ENCODE data around the gene GRHL1.
"Not testable (repeated sequence)": the region's sequence is repeated elsewhere in the genome, so short reads cannot be mapped to it uniquely, and the experiment has no call there.

The GRHL1 gene

GRCh38 chr2:10017313-10017941 lies 65.9 kb downstream of the GRHL1 start:
- no peak for DNase-seq
- TF ChIP-seq GATA1 (IDR thresholded peaks at IDR 0.05; ENCODE audit: low read depth, low read length) (no peak), POLR2A (IDR thresholded peaks at IDR 0.05; ENCODE audit: low read length) (no peak)

DNA sequence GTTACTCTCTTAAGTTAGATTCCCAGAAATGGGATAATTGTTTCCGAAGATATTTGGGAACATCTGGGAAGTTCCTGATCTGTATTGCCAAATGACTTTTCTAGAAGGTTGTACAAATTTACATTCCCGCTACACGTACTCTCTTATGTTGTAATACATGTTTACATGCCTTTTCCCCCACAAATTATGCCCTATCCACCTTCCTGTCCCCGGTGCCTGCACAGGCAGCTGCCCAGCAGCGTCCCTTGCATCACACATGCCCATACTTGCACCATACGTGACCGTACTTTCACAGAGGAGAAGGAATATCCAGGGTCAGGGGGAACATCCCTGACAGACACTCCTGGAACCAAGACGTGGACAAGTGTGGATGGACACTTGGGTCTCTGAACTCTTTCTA lies 67.7 kb downstream of the GRHL1 start:
- TF ChIP-seq POLR2A (IDR thresholded peaks at IDR 0.05; ENCODE audit: low read length) (no peak), GATA1 (IDR thresholded peaks at IDR 0.05; ENCODE audit: low read depth, low read length) (no peak)
- no peak for DNase-seq

- TF ChIP-seq POLR2A (IDR thresholded peaks at IDR 0.05; ENCODE audit: low read length) (no peak), GATA1 (IDR thresholded peaks at IDR 0.05; ENCODE audit: low read depth, low read length) (no peak)
- DNase-seq: no peak
These were observed 68.3 kb downstream of the GRHL1 start for GRCh38 chr2:10019602-10020400.

- DNase-seq: no peak
- TF ChIP-seq GATA1 (IDR thresholded peaks at IDR 0.05; ENCODE audit: low read depth, low read length) (no peak), POLR2A (IDR thresholded peaks at IDR 0.05; ENCODE audit: low read length) (no peak)
These were observed 70.5 kb downstream of the GRHL1 start for GRCh38 chr2:10022041-10022421.

GRCh38 chr2:10022445-10022844 lies 71.0 kb downstream of the GRHL1 start:
- DNase-seq: no peak
- no peak for TF ChIP-seq GATA1 (IDR thresholded peaks at IDR 0.05; ENCODE audit: low read depth, low read length)
- TF ChIP-seq POLR2A (IDR thresholded peaks at IDR 0.05; ENCODE audit: low read length): no peak

DNA sequence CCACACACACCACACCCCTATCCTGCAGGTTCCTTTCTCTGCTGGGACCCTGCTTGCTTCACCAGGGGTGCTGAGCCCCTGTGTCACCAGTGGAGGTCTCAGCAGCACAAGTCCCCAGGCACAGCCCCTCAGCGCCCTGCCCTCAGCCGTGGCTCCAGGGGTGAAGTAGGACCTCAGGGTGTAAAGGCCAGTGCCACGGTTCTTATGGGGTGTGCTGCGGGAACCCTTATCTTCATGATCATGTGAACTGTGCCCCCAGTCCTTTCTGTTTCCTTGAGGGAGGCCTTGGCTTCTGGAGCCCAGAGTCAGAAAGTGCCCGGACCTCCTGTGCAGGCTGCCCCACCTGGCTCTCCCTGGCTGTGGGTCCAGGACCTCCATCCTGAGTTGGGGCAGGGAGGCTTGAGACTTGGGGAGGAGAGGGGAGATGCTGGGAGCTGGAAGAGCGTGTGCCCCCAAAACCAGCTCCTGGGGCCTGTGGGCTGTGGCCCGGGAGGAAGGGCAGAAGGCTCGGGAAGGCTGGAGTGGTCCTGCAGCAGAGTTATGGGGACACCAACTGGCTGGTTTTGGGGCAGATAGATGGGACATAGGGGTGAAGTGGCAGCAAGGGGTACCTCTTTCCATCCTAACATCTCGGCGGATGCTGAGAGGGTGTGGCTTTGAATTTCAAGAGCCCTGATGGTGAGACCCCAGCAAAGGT lies 71.6 kb downstream of the GRHL1 start:
- TF ChIP-seq GATA1 (IDR thresholded peaks at IDR 0.05; ENCODE audit: low read depth, low read length): no peak
- no peak for TF ChIP-seq POLR2A (IDR thresholded peaks at IDR 0.05; ENCODE audit: low read length)
- no peak for DNase-seq

DNA sequence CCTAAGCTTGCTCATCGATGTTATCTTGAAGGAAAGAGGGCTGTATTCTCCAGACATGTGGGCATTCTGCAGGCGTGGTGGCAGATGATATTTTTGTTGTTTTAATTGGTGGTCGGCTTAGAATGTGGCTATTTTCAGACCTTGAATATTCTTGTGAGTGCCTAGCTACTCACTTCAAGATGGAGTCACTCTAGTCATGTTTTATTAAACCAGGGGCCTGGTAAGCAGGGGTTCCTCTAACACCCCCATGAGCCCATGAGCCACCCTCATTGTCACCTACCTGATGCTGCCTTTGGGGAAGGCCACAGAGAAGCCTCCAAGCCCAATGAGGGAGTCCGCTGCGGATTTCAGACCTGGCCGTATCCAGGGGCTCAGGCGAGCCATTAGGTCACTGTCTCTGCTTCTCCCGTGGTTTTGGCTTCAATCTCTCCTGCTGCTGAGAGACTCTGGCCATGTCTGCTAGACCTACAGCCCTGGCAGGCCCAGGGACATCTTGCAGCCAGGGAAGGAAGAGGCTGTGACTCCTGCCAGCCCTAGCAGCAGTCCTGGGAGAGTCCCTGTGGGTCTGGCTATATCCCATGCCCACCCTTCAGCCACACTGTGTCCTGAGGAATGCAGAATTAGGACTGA lies 75.6 kb downstream of the GRHL1 start:
- TF ChIP-seq GATA1 (IDR thresholded peaks at IDR 0.05; ENCODE audit: low read depth, low read length) (no peak), POLR2A (IDR thresholded peaks at IDR 0.05; ENCODE audit: low read length) (no peak)
- no peak for DNase-seq

DNA sequence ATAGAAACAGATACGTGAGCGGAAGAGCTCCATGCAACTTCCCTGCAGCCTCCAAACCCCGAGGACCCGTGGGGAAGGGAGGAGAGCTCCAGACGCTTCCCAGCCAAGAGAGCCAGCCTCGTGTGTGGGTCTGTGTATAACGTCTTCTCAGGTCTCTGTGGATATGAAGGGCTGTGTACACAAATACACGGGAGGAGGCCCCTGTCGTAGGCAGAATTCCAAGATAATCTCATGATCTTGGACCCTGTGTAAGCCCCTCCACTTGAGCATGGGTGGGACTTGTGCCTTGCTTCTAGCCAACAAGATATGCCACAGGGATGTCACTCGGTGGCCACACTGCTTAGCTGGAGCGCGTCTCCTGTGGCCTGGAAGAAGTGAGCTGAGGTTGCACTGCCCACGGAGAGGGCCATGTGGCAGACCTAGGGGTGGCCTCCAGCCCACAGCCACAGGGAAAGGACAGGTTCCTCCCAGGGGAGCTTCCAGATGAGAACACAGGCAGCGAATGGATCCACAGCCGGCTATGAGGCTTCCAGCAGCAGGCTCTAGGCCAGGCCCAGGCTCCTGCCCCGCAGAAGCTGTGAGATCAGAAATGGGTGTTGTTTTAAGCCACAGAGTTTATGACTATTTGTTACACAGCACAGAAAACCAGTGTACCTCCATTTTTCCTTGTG lies 76.3 kb downstream of the GRHL1 start:
- no peak for TF ChIP-seq POLR2A (IDR thresholded peaks at IDR 0.05; ENCODE audit: low read length)
- TF ChIP-seq GATA1 (IDR thresholded peaks at IDR 0.05; ENCODE audit: low read depth, low read length): no peak

GRCh38 chr2:10028407-10028987 lies 77.0 kb downstream of the GRHL1 start:
- TF ChIP-seq POLR2A (IDR thresholded peaks at IDR 0.05; ENCODE audit: low read length) (no peak), GATA1 (IDR thresholded peaks at IDR 0.05; ENCODE audit: low read depth, low read length) (no peak)

More for the DNA sequence above, 76.3 kb downstream of the GRHL1 start:
- DNase-seq: no peak

DNA sequence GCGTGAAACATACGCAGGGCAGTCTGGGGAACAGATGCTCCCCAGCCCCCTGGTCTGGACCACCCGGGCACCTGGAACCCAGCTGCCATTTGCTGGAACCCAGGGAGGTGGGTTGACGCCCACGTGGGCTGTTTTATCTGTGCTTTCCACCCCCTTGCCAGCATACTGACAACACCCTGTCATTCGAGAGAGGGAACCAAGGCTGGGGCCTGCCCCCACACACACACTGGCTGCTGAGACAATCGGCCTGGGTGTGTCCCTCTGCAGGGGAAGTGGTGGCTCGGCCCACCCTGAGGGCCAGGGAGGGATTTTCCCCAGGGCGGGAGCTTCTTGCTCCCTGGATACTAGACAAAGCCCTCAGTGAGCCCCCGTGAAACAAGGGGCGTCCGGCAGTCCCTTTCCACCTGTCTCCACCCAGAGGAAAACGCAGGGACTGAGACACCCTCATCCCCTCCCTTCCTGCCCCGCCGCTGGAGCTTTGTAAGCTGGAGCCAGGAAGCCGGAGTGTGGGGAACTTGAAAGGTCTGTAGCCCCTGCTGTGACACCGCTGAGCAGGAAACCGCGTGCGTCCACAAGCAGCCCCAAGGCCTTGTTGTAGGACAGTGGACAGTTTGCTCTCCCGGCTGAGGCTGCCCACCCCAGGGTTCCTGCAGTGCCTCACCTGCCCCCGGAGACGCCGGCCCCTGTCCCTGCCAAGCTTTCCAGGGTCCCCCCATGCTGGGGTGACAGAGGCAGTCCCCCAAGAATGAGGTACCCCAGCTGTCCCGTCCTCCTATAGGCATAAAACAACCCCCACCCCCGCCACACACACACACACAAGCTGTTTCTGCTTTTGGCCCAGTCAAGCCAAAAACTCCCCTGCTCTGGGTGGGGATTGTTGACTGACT lies 77.7 kb downstream of the GRHL1 start:
- peak; percentile 86 for TF ChIP-seq POLR2A (IDR thresholded peaks at IDR 0.05; ENCODE audit: low read length)
- no peak for TF ChIP-seq GATA1 (IDR thresholded peaks at IDR 0.05; ENCODE audit: low read depth, low read length)
- peak; percentile 82 to 92 for DNase-seq

More at GRCh38 chr2:10028407-10028987, 77.0 kb downstream of the GRHL1 start:
- DNase-seq: no peak

GRCh38 chr2:10029875-10030223 lies 78.4 kb downstream of the GRHL1 start:
- no peak for TF ChIP-seq POLR2A (IDR thresholded peaks at IDR 0.05; ENCODE audit: low read length)
- TF ChIP-seq GATA1 (IDR thresholded peaks at IDR 0.05; ENCODE audit: low read depth, low read length): no peak

DNA sequence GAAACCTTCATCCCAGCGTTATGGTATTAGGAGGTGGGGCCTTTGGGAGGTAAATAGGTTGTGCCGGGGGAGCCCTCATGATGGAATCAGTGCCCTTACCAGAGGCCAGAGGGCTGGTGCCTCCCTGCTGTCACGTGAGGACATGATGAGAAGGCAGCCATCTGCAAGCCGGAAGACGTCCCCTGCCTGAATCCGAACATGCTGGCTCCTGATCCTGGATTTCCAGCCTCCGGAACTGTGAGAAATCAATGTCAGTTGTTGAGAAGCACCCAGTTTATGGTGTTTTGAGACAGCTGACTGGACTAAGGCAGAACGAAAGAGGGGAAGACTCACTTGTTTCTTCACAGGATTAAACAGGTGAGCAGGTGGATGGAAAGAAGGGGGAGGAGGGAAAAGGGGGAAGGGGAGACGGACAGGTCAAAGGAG lies 78.8 kb downstream of the GRHL1 start:
- DNase-seq: peak; percentile 35 to 40
- TF ChIP-seq POLR2A (IDR thresholded peaks at IDR 0.05; ENCODE audit: low read length) (peak; percentile 43), GATA1 (IDR thresholded peaks at IDR 0.05; ENCODE audit: low read depth, low read length) (no peak)

More at GRCh38 chr2:10029875-10030223, 78.4 kb downstream of the GRHL1 start:
- DNase-seq: no peak

DNA sequence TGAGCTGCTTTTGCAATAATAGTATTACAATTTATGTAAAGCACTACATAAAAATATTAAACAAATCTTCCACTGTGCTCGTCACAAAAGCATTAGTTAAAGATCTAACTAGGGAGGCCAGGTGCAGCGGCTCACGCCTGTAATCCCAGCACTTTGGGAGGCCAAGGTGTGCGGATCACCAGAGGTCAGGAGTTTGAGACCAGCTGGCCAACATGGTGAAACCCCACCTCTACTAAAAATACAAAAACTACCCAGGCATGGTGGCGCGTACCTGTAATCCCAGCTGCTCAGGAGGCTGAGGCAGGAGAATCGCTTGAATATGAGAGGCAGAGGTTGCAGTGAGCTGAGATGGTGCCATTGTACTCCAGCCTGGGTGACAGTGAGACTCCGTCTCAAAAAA lies 79.3 kb downstream of the GRHL1 start:
- not testable (repeated sequence) for DNase-seq
